HEK293 (cell line): ENCODE data around the gene BBOF1.

ENCODE experiments used
- CTCF ChIA-PET: fragments of 350-600 bp; formaldehyde crosslinking; extraction: SDS; loops from one replicate; lab custom pipeline; 2021; ENCODE audit warnings: antibody characterized with exemption; lab: Yijun Ruan, JAX
- POLR2A ChIA-PET: fragments of 300-600 bp; formaldehyde crosslinking; extraction: SDS; loops from one replicate; lab custom pipeline; 2020; ENCODE audit warnings: antibody characterized with exemption, inconsistent platforms; lab: Yijun Ruan, JAX
- H3K27ac ChIP-seq: fragments of 200-500 bp; sonication (Bioruptor generic); 2 replicates; pipeline ENCODE4 v1.5.1; 2014; ENCODE audit warnings: low read depth, low read length, control low read depth, inconsistent platforms; ENCODE audit errors: extremely low read depth
- H3K36me3 ChIP-seq, 2 experiments: fragments of 200-500 bp in 1 of 2; sonication (Bioruptor generic) in 1 of 2; 1 replicate in 1 of 2; 2 replicates in 1 of 2; pipeline ENCODE4 v1.5.1; 2014 to 2017; ENCODE audit warnings: inconsistent platforms in 2 of 2, low read length in 2 of 2; ENCODE audit not compliant: control insufficient read depth in 2 of 2, insufficient read depth in 1 of 2
- H3K4me1 ChIP-seq: fragments of 200-500 bp; sonication (Bioruptor generic); 2 replicates; pipeline ENCODE4 v1.5.1; 2014; ENCODE audit warnings: mild to moderate bottlenecking, low read length, inconsistent platforms; ENCODE audit not compliant: control insufficient read depth, insufficient read depth
- H3K4me3 ChIP-seq: 2 replicates; pipeline ENCODE4 v1.5.1; 2011; ENCODE audit warnings: low read depth, mild to moderate bottlenecking, control low read depth, low read length, moderate library complexity
- H3K9me3 ChIP-seq: fragments of 200-500 bp; sonication (Bioruptor generic); 2 replicates; pipeline ENCODE4 v1.5.1; 2014; ENCODE audit warnings: low read depth, low read length, inconsistent platforms; ENCODE audit not compliant: control insufficient read depth, insufficient read depth
- BCL11A ChIP-seq: fragments of 450-650 bp; formaldehyde crosslinking; IDR thresholded peaks from 2 replicates; pipeline ENCODE4 v1.5.1; 2016; ENCODE audit warnings: low read depth, missing biosample characterization, missing genetic modification characterization
- BCL11B ChIP-seq: fragments of 450-650 bp; formaldehyde crosslinking; IDR thresholded peaks from 2 replicates; pipeline ENCODE4 v1.5.1; 2016; ENCODE audit warnings: low read depth, missing biosample characterization, missing genetic modification characterization
- GLIS1 ChIP-seq: fragments of 450-650 bp; formaldehyde crosslinking; IDR thresholded peaks from 2 replicates; pipeline ENCODE4 v1.5.1; 2016; ENCODE audit warnings: missing biosample characterization, missing genetic modification characterization
- KLF7 ChIP-seq: fragments of 450-650 bp; formaldehyde crosslinking; IDR thresholded peaks from 2 replicates; pipeline ENCODE4 v1.5.1; 2016; ENCODE audit warnings: missing biosample characterization, missing genetic modification characterization, borderline replicate concordance
- MZF1 ChIP-seq: fragments of 450-650 bp; formaldehyde crosslinking; IDR thresholded peaks from 2 replicates; pipeline ENCODE4 v1.5.1; 2017; ENCODE audit warnings: missing biosample characterization, missing genetic modification characterization, borderline replicate concordance
- OVOL3 ChIP-seq: fragments of 450-650 bp; formaldehyde crosslinking; IDR thresholded peaks from 2 replicates; pipeline ENCODE4 v1.5.1; 2016; ENCODE audit warnings: missing biosample characterization, missing genetic modification characterization
- SALL2 ChIP-seq: fragments of 450-650 bp; formaldehyde crosslinking; IDR thresholded peaks from 2 replicates; pipeline ENCODE4 v1.5.0; 2017; ENCODE audit warnings: missing biosample characterization, mild to moderate bottlenecking, missing genetic modification characterization, borderline replicate concordance
- ZBTB17 ChIP-seq: fragments of 450-650 bp; formaldehyde crosslinking; IDR thresholded peaks from 2 replicates; pipeline ENCODE4 v1.5.1; 2016; ENCODE audit warnings: missing biosample characterization, missing genetic modification characterization
- ZBTB21 ChIP-seq: fragments of 450-650 bp; formaldehyde crosslinking; IDR thresholded peaks from 2 replicates; pipeline ENCODE4 v1.5.1; 2017; ENCODE audit warnings: missing biosample characterization, missing genetic modification characterization
- ZBTB7A ChIP-seq: fragments of 450-650 bp; formaldehyde crosslinking; IDR thresholded peaks from 2 replicates; pipeline ENCODE4 v1.5.1; 2016; ENCODE audit warnings: low read depth, missing biosample characterization, missing genetic modification characterization
- ZFHX2 ChIP-seq: fragments of 450-650 bp; formaldehyde crosslinking; conservative IDR thresholded peaks from 2 replicates; pipeline ENCODE4 v1.5.1; 2016; ENCODE audit warnings: missing biosample characterization, missing genetic modification characterization
- ZNF121 ChIP-seq: fragments of 450-650 bp; formaldehyde crosslinking; IDR thresholded peaks from 2 replicates; pipeline ENCODE4 v1.5.1; 2016; ENCODE audit warnings: missing biosample characterization, missing genetic modification characterization
- ZNF157 ChIP-seq: fragments of 450-650 bp; formaldehyde crosslinking; IDR thresholded peaks from 2 replicates; pipeline ENCODE4 v1.5.1; 2016; ENCODE audit warnings: missing biosample characterization, missing genetic modification characterization
- ZNF2 ChIP-seq: fragments of 450-650 bp; formaldehyde crosslinking; IDR thresholded peaks from 2 replicates; pipeline ENCODE4 v1.5.1; 2016; ENCODE audit warnings: missing biosample characterization, missing genetic modification characterization
- ZNF214 ChIP-seq: fragments of 450-650 bp; formaldehyde crosslinking; IDR thresholded peaks from 2 replicates; pipeline ENCODE4 v1.5.1; 2017; ENCODE audit warnings: missing biosample characterization, mild to moderate bottlenecking, missing genetic modification characterization, borderline replicate concordance
- ZNF221 ChIP-seq: fragments of 450-650 bp; formaldehyde crosslinking; IDR thresholded peaks from 2 replicates; pipeline ENCODE4 v1.5.1; 2017; ENCODE audit warnings: missing biosample characterization, missing genetic modification characterization, borderline replicate concordance
- ZNF24 ChIP-seq: fragments of 450-650 bp; formaldehyde crosslinking; IDR thresholded peaks from 2 replicates; pipeline ENCODE4 v1.5.1; 2016; ENCODE audit warnings: missing biosample characterization, missing genetic modification characterization
- ZNF248 ChIP-seq: fragments of 450-650 bp; formaldehyde crosslinking; IDR thresholded peaks from 2 replicates; pipeline ENCODE4 v1.5.1; 2017; ENCODE audit warnings: missing biosample characterization, missing genetic modification characterization
- ZNF324 ChIP-seq: fragments of 450-650 bp; formaldehyde crosslinking; IDR thresholded peaks from 2 replicates; pipeline ENCODE4 v1.5.1; 2016; ENCODE audit warnings: missing biosample characterization, missing genetic modification characterization
- ZNF530 ChIP-seq: fragments of 450-650 bp; formaldehyde crosslinking; IDR thresholded peaks from 2 replicates; pipeline ENCODE4 v1.5.1; 2016; ENCODE audit warnings: low read depth, missing biosample characterization, missing genetic modification characterization
- ZNF596 ChIP-seq: fragments of 450-650 bp; IDR thresholded peaks from 2 replicates; pipeline ENCODE4 v1.5.0; 2018; ENCODE audit warnings: missing biosample characterization, mild to moderate bottlenecking, missing genetic modification characterization, moderate library complexity
- ZNF624 ChIP-seq: fragments of 450-650 bp; formaldehyde crosslinking; IDR thresholded peaks from 2 replicates; pipeline ENCODE4 v1.5.1; 2017; ENCODE audit warnings: missing biosample characterization, missing genetic modification characterization
- ZNF747 ChIP-seq: fragments of 450-650 bp; formaldehyde crosslinking; IDR thresholded peaks from 2 replicates; pipeline ENCODE4 v1.5.1; 2016; ENCODE audit warnings: missing biosample characterization, missing genetic modification characterization
- TF ChIP-seq, protein P1 (sequence below): fragments of 450-650 bp; formaldehyde crosslinking; IDR thresholded peaks from 2 replicates; pipeline ENCODE4 v1.5.1; 2016; ENCODE audit warnings: missing biosample characterization, missing genetic modification characterization
- TF ChIP-seq, protein P2 (sequence below): fragments of 450-650 bp; formaldehyde crosslinking; IDR thresholded peaks from 2 replicates; pipeline ENCODE4 v1.5.1; 2016; ENCODE audit warnings: missing biosample characterization, missing genetic modification characterization
- TF ChIP-seq, protein P3 (sequence below): fragments of 450-650 bp; formaldehyde crosslinking; IDR thresholded peaks from 2 replicates; pipeline ENCODE4 v1.5.1; 2016; ENCODE audit warnings: missing biosample characterization, missing genetic modification characterization
- TF ChIP-seq, protein P4 (sequence below): fragments of 450-650 bp; formaldehyde crosslinking; IDR thresholded peaks from 2 replicates; pipeline ENCODE4 v1.5.1; 2016; ENCODE audit warnings: missing biosample characterization, missing genetic modification characterization
- TF ChIP-seq, protein P5 (sequence below): fragments of 450-650 bp; formaldehyde crosslinking; IDR thresholded peaks from 2 replicates; pipeline ENCODE4 v1.5.1; 2016; ENCODE audit warnings: missing biosample characterization, missing genetic modification characterization

Gene BBOF1

DNA sequence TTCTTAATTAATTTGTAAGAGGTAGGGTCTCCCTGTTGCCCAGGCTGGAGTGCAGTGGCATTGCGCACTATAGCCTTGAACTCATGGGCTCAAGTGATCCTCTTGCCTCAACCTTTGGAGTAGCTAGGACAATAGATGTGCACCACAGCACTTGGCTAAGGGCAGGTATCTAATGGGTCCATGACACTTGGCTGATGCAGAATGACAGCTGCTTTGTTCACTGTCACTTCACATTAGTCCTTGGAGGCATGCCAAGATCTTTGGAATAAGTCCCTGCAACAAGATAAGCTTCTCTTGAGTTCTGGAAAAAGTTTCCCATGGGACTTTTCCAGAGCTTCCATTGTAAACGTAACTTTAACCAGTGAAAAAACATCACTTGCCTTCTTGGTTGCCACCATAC is 45.7 kb upstream of the BBOF1 start:
- peaks cover 8% of the 10 kb centered on the region; the same call in 1 of the 2 replicates for H3K4me1 ChIP-seq
- H3K9me3 ChIP-seq: no peaks in the 10 kb centered on the region
- CTCF ChIA-PET: interaction anchor here (0.6 to 0.9 kb wide), 2 partner anchors 16 to 147 kb away, joined by 3 read pairs; no protein-coding TSS in a partner anchor
- no peak overlapping the region for H3K27ac ChIP-seq
- no peak for TF ChIP-seq ZBTB7A (tag by site-specific recombination)
- POLR2A ChIA-PET: interaction anchor here (0.6 kb wide), 1 partner anchor 22 kb away, joined by 4 read pairs; no protein-coding TSS in a partner anchor
- peaks cover 4 to 24% of the 10 kb centered on the region in 2 experiments; a peak in 2 of 3 replicates for H3K36me3 ChIP-seq
- H3K4me3 ChIP-seq: no peak overlapping the region

DNA sequence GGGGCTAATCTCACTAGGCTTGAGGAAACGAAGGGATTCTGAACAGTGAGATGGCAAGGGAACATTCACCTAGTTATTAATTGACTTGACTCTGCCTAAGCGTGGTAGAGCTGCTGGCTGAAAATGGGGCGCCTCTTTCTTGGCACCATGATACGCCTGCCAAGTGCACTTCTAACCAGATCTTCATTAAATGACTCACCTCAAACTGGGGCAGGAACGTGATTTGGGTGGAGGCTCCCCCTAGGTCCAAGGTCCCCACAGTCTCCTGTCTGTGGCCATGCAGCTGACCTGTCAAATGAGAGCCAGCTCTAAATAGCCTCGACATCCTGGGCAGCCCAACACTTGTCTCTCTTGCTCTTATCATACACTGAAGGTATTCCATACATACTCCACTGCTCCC is 43.0 kb upstream of the BBOF1 start:
- CTCF ChIA-PET: no interaction called here

DNA sequence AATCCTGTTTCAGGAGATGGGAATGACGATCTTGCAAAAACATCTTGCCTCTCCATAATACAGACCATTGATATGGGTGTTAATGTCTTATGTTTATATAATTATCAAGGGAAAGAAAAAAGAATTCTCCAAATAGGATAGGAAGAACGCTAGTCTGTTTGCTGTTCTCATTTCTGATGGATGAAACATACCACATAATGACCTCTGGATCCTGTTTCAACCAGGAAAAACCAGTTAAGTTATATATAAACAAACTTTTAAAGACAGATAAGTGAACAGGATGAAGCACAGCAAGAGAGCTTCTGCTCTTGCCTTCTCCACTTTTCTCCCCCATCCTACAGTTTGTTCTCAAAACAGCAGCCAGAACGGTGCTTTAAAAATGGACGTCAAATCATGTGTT is 41.3 kb upstream of the BBOF1 start:
- H3K36me3 ChIP-seq: peaks cover 0 to 8% of the 10 kb centered on the region in 2 experiments; a peak in 2 of 3 replicates
- no peak overlapping the region for H3K4me3 ChIP-seq
- peaks cover 8% of the 10 kb centered on the region; the same call in 1 of the 2 replicates for H3K4me1 ChIP-seq
- no peaks in the 10 kb centered on the region for H3K9me3 ChIP-seq
- CTCF ChIA-PET: interaction anchor here (0.6 to 0.7 kb wide), 2 partner anchors 19 to 467 kb away, joined by 3 to 4 read pairs; no protein-coding TSS in a partner anchor
- POLR2A ChIA-PET: no interaction called here
- no peak overlapping the region for H3K27ac ChIP-seq
- TF ChIP-seq BCL11B (tag by site-specific recombination) (no peak), ZFHX2 (no peak), ZNF596 (tag by site-specific recombination) (no peak), MZF1 (no peak), ZNF324 (tag by site-specific recombination) (no peak), ZNF530 (no peak), ZNF121 (tag by site-specific recombination) (no peak), ZBTB21 (tag by site-specific recombination) (no peak), ZNF747 (no peak)
- TF ChIP-seq, protein P1, sequence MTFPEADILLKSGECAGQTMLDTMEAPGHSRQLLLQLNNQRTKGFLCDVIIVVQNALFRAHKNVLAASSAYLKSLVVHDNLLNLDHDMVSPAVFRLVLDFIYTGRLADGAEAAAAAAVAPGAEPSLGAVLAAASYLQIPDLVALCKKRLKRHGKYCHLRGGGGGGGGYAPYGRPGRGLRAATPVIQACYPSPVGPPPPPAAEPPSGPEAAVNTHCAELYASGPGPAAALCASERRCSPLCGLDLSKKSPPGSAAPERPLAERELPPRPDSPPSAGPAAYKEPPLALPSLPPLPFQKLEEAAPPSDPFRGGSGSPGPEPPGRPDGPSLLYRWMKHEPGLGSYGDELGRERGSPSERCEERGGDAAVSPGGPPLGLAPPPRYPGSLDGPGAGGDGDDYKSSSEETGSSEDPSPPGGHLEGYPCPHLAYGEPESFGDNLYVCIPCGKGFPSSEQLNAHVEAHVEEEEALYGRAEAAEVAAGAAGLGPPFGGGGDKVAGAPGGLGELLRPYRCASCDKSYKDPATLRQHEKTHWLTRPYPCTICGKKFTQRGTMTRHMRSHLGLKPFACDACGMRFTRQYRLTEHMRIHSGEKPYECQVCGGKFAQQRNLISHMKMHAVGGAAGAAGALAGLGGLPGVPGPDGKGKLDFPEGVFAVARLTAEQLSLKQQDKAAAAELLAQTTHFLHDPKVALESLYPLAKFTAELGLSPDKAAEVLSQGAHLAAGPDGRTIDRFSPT: no peak
- TF ChIP-seq, protein P2, sequence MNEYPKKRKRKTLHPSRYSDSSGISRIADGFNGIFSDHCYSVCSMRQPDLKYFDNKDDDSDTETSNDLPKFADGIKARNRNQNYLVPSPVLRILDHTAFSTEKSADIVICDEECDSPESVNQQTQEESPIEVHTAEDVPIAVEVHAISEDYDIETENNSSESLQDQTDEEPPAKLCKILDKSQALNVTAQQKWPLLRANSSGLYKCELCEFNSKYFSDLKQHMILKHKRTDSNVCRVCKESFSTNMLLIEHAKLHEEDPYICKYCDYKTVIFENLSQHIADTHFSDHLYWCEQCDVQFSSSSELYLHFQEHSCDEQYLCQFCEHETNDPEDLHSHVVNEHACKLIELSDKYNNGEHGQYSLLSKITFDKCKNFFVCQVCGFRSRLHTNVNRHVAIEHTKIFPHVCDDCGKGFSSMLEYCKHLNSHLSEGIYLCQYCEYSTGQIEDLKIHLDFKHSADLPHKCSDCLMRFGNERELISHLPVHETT: no peak

More for the DNA sequence above, 43.0 kb upstream of the BBOF1 start:
- TF ChIP-seq GLIS1 (tag by site-specific recombination): no peak
- TF ChIP-seq ZNF530: no peak
- no peak for TF ChIP-seq ZNF2 (tag by site-specific recombination)
- TF ChIP-seq ZNF221 (tag by site-specific recombination): no peak
- TF ChIP-seq, protein P3, sequence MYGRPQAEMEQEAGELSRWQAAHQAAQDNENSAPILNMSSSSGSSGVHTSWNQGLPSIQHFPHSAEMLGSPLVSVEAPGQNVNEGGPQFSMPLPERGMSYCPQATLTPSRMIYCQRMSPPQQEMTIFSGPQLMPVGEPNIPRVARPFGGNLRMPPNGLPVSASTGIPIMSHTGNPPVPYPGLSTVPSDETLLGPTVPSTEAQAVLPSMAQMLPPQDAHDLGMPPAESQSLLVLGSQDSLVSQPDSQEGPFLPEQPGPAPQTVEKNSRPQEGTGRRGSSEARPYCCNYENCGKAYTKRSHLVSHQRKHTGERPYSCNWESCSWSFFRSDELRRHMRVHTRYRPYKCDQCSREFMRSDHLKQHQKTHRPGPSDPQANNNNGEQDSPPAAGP: no peak
- no peak for TF ChIP-seq SALL2 (tag by site-specific recombination)
- TF ChIP-seq, protein P4, sequence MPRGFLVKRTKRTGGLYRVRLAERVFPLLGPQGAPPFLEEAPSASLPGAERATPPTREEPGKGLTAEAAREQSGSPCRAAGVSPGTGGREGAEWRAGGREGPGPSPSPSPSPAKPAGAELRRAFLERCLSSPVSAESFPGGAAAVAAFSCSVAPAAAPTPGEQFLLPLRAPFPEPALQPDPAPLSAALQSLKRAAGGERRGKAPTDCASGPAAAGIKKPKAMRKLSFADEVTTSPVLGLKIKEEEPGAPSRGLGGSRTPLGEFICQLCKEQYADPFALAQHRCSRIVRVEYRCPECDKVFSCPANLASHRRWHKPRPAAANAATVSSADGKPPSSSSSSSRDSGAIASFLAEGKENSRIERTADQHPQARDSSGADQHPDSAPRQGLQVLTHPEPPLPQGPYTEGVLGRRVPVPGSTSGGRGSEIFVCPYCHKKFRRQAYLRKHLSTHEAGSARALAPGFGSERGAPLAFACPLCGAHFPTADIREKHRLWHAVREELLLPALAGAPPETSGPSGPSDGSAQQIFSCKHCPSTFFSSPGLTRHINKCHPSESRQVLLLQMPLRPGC (tag by site-specific recombination): no peak
- TF ChIP-seq ZNF214 (tag by site-specific recombination): no peak
- no peak for TF ChIP-seq ZNF24 (tag by site-specific recombination)
- TF ChIP-seq BCL11B (tag by site-specific recombination): no peak
- no peak for TF ChIP-seq ZFHX2
- TF ChIP-seq ZBTB17 (tag by site-specific recombination): no peak
- no peak for TF ChIP-seq ZNF248 (tag by site-specific recombination)
- no peak for TF ChIP-seq BCL11A (tag by site-specific recombination)
- no peak for TF ChIP-seq KLF7 (tag by site-specific recombination)
- TF ChIP-seq ZNF157 (tag by site-specific recombination): no peak
- TF ChIP-seq, protein P5, sequence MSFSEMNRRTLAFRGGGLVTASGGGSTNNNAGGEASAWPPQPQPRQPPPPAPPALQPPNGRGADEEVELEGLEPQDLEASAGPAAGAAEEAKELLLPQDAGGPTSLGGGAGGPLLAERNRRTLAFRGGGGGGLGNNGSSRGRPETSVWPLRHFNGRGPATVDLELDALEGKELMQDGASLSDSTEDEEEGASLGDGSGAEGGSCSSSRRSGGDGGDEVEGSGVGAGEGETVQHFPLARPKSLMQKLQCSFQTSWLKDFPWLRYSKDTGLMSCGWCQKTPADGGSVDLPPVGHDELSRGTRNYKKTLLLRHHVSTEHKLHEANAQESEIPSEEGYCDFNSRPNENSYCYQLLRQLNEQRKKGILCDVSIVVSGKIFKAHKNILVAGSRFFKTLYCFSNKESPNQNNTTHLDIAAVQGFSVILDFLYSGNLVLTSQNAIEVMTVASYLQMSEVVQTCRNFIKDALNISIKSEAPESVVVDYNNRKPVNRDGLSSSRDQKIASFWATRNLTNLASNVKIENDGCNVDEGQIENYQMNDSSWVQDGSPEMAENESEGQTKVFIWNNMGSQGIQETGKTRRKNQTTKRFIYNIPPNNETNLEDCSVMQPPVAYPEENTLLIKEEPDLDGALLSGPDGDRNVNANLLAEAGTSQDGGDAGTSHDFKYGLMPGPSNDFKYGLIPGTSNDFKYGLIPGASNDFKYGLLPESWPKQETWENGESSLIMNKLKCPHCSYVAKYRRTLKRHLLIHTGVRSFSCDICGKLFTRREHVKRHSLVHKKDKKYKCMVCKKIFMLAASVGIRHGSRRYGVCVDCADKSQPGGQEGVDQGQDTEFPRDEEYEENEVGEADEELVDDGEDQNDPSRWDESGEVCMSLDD: no peak
- TF ChIP-seq ZNF624 (tag by site-specific recombination): no peak
- TF ChIP-seq OVOL3: no peak
- peaks cover 8% of the 10 kb centered on the region; the same call in 1 of the 2 replicates for H3K4me1 ChIP-seq
- no peak overlapping the region for H3K27ac ChIP-seq
- POLR2A ChIA-PET: no interaction called here
- no peak overlapping the region for H3K4me3 ChIP-seq
- peaks cover 0 to 12% of the 10 kb centered on the region in 2 experiments; a peak in 2 of 3 replicates for H3K36me3 ChIP-seq
- no peaks in the 10 kb centered on the region for H3K9me3 ChIP-seq
